Mucosa of rectum (tissue), 2 donors: ENCODE results near the gene FAM200A.
"Not testable (repeated sequence)": the region's sequence is repeated elsewhere in the genome, so short reads cannot be mapped to it uniquely, and the experiment has no call there.

Experiments
- H3K27ac ChIP-seq, 2 donors: one replicate each; pipeline ENCODE4 v1.7.0; 2013; ENCODE audit warnings: inconsistent platforms in 2 of 2, low read depth in 2 of 2, low read length in 2 of 2
- H3K27me3 ChIP-seq, 2 donors: one replicate each; pipeline ENCODE4 v1.7.0; 2013; ENCODE audit warnings: low read length in 2 of 2; ENCODE audit not compliant: control insufficient read depth in 2 of 2, insufficient read depth in 2 of 2
- H3K36me3 ChIP-seq, 2 donors: one replicate each; pipeline ENCODE4 v1.7.0; 2013; ENCODE audit warnings: low read length in 2 of 2; ENCODE audit not compliant: control insufficient read depth in 2 of 2, insufficient read depth in 2 of 2
- H3K4me1 ChIP-seq, 2 donors: one replicate each; pipeline ENCODE4 v1.7.0; 2013; ENCODE audit warnings: low read length in 2 of 2, mild to moderate bottlenecking in 1 of 2; ENCODE audit not compliant: control insufficient read depth in 2 of 2, insufficient read depth in 2 of 2
- H3K4me3 ChIP-seq, 2 donors: one replicate each; pipeline ENCODE4 v1.7.0; 2013; ENCODE audit warnings: low read length in 2 of 2
- H3K9ac ChIP-seq, 2 donors: one replicate each; pipeline ENCODE4 v1.7.0; 2013; ENCODE audit warnings: low read length in 2 of 2, low read depth in 1 of 2, mild to moderate bottlenecking in 1 of 2
- H3K9me3 ChIP-seq, 2 donors: one replicate each; pipeline ENCODE4 v1.7.0; 2013; ENCODE audit warnings: low read length in 2 of 2; ENCODE audit not compliant: control insufficient read depth in 2 of 2
- donor health status: healthy.
- donor health status: Normal muscosa, but diverticular disease.

The FAM200A gene

DNA sequence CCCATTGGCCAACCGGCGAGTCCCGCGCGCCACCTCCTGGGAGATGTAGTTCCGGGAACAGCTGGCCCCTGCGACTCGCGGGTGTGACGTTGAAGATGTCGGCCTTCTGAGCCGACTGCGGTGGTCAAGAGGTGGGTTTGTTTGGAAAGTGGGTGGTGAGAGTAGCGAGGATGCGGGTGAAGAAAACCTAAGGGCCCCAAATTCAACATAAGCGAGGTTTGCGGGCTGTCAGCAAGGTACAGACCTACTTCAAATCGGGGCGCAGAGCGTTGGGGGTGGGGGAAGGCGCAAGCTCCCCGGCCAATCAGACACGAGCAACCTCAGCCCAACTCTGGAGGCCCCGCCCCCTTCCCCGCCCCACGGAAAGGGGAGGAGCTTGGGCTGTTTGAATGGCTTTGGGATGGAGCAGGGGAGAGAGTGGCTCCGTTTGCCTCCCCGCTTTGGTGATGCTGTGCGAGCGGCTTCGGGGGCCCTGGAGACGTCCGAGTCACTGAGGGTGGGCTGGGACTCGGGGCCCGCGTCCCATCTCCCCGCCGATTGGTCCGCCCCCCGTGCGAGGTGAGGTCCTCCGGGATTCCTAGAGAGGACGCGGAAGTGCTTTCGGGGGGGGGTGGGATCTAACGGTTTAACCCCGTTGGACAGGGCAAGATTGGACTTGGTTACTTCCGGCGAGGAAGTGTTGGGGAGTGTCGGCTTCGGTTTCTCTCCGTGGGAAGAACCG lies 47.2 kb downstream of the FAM200A start, which contains the start of gene ZKSCAN5:
Gene ZKSCAN5 (plus strand): TSS at position 60 of the 721 bp plus-strand sequence. CDS start 1,383 bp downstream, outside the sequence.
- peaks cover 13 to 22% of the 10 kb centered on the region in 2 donors for H3K4me1 ChIP-seq
- H3K36me3 ChIP-seq = no peaks in the 10 kb centered on the region
- H3K9me3 ChIP-seq = no peaks in the 10 kb centered on the region
- H3K27ac ChIP-seq = peak within 1 kb of the TSS; percentile 93 to 95
- H3K4me3 ChIP-seq = peak within 1 kb of the TSS; percentile 98
- H3K9ac ChIP-seq = peak within 1 kb of the TSS; percentile 87 to 96
- H3K27me3 ChIP-seq = no peaks in the 10 kb centered on the region

DNA sequence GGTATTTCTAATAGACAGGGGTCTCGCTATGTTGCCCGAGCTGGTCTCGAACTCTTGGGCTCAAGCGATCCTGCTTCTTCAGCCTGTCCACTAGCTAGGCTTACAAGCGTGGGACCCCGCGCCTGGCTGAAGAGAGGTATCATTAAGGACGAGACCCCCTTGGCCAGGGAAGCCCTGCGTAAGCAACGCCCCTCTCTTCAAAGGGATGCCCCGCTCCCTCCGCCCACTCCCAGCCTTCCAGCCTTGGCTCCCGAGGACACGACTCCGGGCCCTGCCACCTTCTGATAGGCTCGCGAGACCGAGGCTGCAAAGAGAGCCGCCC lies 47.7 kb downstream of the FAM200A start:
- H3K4me3 ChIP-seq = peak overlapping the region; percentile 98
- H3K27ac ChIP-seq = peak overlapping the region; percentile 93 to 95
- no peaks in the 10 kb centered on the region for H3K36me3 ChIP-seq
- no peaks in the 10 kb centered on the region for H3K9me3 ChIP-seq
- H3K9ac ChIP-seq = peak overlapping the region; percentile 58 to 87
- peaks cover 13 to 22% of the 10 kb centered on the region in 2 donors for H3K4me1 ChIP-seq
- H3K27me3 ChIP-seq = no peaks in the 10 kb centered on the region

- not testable (repeated sequence) for H3K27ac ChIP-seq, H3K9ac ChIP-seq, H3K9me3 ChIP-seq, H3K4me3 ChIP-seq, H3K27me3 ChIP-seq, H3K36me3 ChIP-seq
- H3K4me1 ChIP-seq = peaks cover 24 to 26% of the 10 kb centered on the region in 2 donors
Measured at GRCh38 chr7:99501236-99501635, 50.7 kb downstream of the FAM200A start.

DNA sequence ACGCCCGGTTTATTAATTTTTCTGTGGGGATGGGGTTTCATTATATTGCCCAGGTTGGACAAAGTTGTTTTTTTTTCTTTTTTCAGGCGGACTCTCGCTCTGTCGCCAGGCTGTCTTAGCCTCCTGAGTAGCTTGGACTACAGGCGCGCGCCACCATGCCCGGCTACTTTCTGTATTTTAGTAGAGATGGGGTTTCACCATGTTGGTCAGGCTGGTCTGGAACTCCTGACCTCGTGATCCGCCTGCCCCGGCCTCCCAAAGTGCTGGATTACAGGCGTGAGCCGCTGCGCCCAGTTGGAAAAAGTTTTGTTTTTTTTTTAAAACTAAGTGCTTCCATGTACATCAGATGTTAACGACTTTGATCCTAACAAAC lies 51.3 kb downstream of the FAM200A start:
- Histone ChIP-seq H3K36me3 (peaks cover 5 to 7% of the 10 kb centered on the region in 2 donors), H3K4me3 (peak overlapping the region; percentile 96 to 98), H3K4me1 (peaks cover 18 to 20% of the 10 kb centered on the region in 2 donors), H3K27ac (peak overlapping the region; percentile 96 to 98), H3K27me3 (no peaks in the 10 kb centered on the region), H3K9me3 (no peaks in the 10 kb centered on the region), H3K9ac (peak overlapping the region; percentile 97 to 99)

- Histone ChIP-seq H3K9ac (peak within 1 kb of the TSS; percentile 97 to 99), H3K27me3 (no peaks in the 10 kb centered on the region), H3K27ac (peak within 1 kb of the TSS; percentile 96 to 98), H3K4me3 (peak within 1 kb of the TSS; percentile 96 to 98), H3K4me1 (peaks cover 15 to 17% of the 10 kb centered on the region in 2 donors), H3K36me3 (peaks cover 5 to 7% of the 10 kb centered on the region in 2 donors), H3K9me3 (no peaks in the 10 kb centered on the region)
Measured at GRCh38 chr7:99499721-99500636, 51.9 kb downstream of the FAM200A start, which contains the start of gene ZNF394. Gene ZNF394, minus strand, starts transcription at chr7:99500281. Its CDS starts 188 bp downstream, at chr7:99500093.

DNA sequence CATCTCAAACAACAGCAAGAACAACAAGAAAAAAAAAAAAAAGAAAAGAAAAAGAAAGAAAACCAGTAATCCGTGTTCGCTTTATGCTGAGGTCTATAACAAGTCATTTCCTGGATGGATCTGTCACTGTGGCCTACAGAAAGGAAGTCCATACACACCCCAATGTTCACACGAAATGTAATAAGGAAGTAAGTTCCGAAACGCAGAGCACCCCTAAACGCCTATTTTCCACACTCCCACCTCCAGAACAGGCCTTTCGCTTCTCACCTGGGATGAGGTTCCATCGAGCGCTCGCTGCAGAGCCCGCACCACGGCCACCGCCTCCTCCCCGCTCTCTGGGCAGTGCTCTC lies 52.6 kb downstream of the FAM200A start:
- peak overlapping the region; percentile 96 to 98 for H3K27ac ChIP-seq
- peaks cover 15 to 17% of the 10 kb centered on the region in 2 donors for H3K4me1 ChIP-seq
- H3K4me3 ChIP-seq = peak overlapping the region; percentile 96 to 98
- peaks cover 0 to 1% of the 10 kb centered on the region in 2 donors for H3K9me3 ChIP-seq
- H3K27me3 ChIP-seq = no peaks in the 10 kb centered on the region
- peak overlapping the region; percentile 97 to 99 for H3K9ac ChIP-seq
- peaks cover 6 to 10% of the 10 kb centered on the region in 2 donors for H3K36me3 ChIP-seq

GRCh38 chr7:99498546-99498944 lies 53.4 kb downstream of the FAM200A start:
- Histone ChIP-seq H3K9me3 (peaks cover 7 to 9% of the 10 kb centered on the region in 2 donors), H3K27ac (no peak overlapping the region), H3K4me3 (peak overlapping the region; percentile 96 to 98), H3K4me1 (peaks cover 15 to 16% of the 10 kb centered on the region in 2 donors), H3K27me3 (no peaks in the 10 kb centered on the region), H3K9ac (peak overlapping the region; percentile 63 to 97), H3K36me3 (peaks cover 14 to 18% of the 10 kb centered on the region in 2 donors)

DNA sequence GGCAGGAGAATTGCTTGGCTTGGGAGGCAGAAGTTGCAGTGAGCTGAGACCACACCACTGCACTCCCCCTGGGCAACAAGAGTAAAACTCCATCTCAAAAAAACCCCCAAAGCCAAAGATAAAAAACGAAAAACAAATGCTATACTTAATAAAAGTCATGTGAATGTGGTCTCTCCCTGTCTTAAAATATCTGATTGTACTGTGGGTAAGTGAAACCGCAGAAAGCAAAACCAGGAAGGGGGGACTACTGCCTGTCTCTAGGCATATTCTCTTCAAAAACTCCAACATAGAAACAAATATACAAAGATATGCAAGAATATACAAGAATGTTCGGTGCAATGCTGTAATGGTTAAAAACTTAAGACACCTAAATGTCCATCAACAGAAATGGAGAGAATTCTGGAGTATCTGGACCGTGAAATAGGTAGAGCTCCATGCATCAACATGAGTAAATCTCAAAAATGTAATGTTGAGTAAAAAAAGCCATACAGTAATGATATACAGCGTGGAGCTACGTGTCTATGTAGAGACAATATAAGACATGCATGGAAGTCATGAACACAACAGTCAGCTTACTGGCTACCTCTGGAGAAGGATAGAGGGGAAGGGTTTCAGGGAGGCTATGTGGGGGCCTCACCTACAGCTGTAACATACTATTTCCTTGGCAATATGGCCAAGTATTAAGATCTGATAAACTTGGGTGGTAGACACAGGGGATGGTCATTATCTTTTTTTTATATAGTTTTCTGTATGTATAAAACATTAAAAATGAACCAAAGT lies 54.0 kb downstream of the FAM200A start:
- peaks cover 10% of the 10 kb centered on the region in 2 donors for H3K9me3 ChIP-seq
- peak overlapping the region; percentile 96 to 98 for H3K4me3 ChIP-seq
- no peaks in the 10 kb centered on the region for H3K27me3 ChIP-seq
- H3K27ac ChIP-seq = no peak overlapping the region
- H3K4me1 ChIP-seq = peaks cover 15 to 16% of the 10 kb centered on the region in 2 donors
- H3K9ac ChIP-seq = no peak overlapping the region
- H3K36me3 ChIP-seq = peaks cover 18 to 24% of the 10 kb centered on the region in 2 donors
